GM18511 (cell line): Measurements from ENCODE around the gene TNFRSF11A.

Source experiments
- ATAC-seq: cut with Tn5 transposase; IDR thresholded peaks from one replicate; pipeline ENCODE4 v1.9.1; 2021; ENCODE audit warnings: mild to moderate bottlenecking, moderate library complexity; ENCODE audit not compliant: unreplicated experiment

TNFRSF11A gene

GRCh38 chr18:62324181-62324828, 805 bp upstream of the TNFRSF11A start:
- no peak for ATAC-seq

GRCh38 chr18:62325806-62326645, 916 bp downstream of the TNFRSF11A start:
- ATAC-seq = peak; percentile 32

DNA sequence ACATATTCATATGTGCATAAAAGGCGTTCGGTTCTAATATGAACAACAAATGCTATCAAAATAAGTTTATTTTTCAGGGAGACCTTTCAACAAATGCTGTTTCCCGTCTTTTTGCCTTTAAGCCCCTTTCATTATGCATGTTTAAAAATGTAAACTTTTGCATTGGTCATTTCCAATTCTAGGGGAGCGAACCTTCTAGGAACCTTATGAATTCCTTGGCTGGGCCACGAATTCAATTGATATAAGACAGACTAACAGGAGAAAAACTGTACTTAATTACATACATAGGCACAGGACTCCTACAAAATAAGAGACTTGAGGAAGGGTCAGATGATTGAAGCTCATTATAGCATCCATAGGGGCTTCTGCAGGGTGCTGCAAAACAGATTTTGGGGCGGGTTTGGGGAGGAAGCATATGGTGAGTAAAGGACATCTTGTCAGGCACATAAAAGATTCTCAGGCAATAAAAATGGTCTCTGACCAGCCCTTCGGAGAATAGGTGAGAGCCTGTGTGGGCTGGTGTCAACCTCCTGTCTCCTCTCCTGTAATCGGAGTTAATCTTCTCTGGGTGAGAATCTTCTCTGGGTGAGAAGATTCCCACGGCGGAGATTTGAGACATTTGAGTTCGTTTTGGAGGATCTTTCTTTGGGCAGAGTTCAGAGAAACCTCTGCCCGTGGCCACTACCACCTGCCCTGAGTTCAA, 1.7 kb downstream of the TNFRSF11A start:
- ATAC-seq = no peak

DNA sequence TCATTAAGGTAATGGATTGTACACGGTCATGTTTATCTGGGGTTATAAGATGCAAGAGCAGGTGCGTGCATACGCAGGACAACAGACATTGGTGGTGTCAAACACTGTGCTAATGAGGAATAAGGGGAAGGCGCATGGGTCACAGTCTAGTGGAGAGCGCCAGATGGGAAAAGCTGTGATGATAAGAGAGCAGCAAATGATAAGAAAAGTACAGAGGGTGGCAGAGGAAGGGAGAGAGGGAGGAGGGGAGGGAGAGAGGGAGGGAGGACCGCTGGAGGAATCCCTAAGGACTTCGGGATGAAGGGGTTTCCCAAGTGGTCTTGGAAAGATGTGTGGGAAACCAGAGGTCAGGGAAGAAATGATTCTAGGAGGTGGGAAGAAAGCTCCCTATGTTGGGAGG, 2.9 kb downstream of the TNFRSF11A start:
- ATAC-seq = no peak

GRCh38 chr18:62328586-62329525, 3.7 kb downstream of the TNFRSF11A start:
- ATAC-seq = no peak

GRCh38 chr18:62329691-62330454, 4.8 kb downstream of the TNFRSF11A start:
- no peak for ATAC-seq

DNA sequence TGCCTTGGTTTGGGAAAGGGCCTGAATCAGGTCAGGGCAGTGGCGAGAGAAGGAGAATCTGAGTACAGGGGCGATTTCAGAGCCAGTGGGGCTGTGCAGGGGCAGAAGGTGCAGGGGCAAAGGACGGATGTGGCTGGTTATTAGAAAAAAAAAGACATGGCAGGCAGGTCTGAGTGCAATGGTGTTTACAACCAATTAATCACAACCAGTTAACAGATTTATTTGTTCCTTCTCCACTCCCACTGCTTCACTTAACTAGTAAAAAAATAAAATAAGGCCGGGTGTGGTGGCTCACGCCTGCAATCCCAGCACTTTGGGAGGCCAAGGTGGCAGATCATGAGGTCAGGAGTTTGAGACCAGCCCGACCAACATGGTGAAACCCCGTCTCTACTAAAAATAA, 5.5 kb downstream of the TNFRSF11A start:
- no peak for ATAC-seq

DNA sequence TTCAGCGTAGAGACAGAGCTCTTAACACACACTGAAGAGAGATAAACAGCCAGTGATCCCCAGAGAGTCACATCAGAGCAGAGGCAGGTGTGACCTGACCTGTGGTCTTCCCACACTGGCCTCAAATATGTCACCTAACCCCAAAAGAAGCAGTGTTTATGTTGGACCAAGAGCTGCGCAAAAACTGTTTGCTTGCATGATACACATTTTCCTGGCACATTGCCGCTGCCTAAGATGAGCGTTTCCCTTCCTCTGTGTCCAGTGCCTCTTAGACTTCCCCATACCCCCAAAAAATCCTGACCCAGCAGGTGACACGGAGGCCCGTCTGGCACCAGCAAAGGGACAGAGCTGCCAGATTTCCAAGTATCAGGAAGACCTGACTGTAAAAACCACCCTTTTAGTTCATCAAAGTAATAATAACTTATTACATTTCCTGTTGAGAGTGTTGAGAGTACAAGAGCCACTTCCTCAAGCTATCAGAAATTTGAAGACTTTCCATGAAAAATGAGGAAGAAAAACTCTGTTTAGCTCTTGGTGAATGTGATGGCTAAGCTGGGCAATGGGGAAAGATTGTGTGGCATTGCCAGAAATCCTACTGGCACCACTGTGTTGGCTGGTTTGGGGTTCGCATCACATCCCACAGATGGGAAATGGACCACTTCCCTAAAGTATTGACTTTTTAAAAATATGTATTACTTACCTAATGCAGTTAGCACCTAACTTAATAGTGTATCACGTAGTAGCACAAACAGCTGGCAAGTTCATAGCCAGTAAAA, 6.7 kb downstream of the TNFRSF11A start:
- peak; percentile 47 for ATAC-seq

DNA sequence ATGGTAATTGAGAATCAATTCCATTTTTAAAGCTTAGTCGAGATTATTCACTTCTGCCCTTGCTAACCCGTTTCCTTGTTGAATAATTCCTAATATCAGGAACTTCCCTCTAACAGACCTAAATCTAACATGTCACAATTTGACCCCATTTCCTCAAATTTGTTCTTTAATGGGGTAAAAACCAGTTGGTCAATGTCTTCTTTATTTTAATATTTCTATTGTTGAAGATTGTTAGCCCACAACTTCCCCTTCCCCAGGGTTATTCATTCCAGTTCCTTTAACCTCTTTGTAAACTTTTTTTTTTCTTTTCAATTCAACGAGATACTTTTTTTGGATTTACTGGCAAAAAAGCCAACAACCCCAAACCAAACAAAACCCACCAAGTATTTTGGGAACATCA, 7.3 kb downstream of the TNFRSF11A start:
- ATAC-seq = no peak

GRCh38 chr18:62332964-62333695, 8.0 kb downstream of the TNFRSF11A start:
- ATAC-seq = no peak

DNA sequence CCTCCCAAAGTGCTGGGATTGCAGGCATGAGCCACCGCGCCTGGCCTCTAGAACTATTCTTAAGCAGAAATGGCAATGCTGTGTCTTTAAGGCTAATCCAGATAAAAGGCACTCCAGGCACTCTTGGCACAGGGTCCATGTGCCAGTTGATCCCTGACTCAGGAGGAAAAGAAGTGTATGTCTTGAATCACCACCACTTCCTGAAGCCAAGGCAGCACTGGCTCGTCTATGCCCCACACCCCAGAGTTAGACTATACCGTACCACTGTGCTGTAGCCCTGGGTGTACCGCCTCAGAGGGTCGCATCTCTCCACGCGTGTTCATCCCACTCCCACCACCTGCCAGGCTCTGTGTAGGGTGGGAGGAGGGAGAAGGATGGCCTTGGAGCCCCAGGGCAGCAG, 9.0 kb downstream of the TNFRSF11A start:
- no peak for ATAC-seq

DNA sequence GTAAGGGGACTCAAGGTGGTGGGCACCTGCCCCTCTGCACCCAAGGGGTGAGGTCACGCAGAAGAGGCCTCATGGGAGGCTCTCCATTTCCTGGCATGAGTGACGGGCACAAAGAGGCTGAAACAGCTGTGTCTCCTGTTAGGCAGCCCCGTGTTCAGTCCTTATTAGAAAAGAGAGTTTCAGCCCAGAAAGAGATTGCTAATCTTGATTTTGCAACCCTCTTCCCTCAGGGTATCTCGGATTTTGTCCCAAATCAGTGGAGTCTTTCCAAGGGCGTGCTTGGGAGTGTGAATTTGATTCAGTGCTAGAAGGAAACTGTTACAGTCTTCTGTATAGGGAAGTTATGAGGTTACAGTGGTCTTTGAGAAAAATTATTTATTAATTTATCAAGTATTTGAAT, 10.4 kb downstream of the TNFRSF11A start:
- no peak for ATAC-seq

DNA sequence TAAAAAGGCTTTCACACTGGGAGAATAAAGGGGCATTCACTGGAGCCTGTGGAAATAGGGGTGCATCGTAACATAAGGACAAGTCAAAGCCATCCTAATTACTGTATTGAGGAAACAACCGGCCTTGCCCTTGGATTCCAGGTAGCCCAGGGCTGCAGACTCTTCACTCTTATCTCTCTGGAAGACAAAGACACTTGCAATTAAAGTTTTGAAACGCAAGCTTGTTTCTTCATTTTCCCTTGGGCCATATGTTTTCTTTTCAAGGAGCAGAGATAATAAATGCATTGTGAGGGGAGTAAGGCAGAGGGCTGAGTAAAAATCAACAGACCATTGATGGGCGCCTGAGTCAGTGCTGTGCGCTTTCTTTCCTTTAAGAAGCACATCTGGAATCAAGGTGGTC, 11.5 kb downstream of the TNFRSF11A start:
- ATAC-seq = no peak

DNA sequence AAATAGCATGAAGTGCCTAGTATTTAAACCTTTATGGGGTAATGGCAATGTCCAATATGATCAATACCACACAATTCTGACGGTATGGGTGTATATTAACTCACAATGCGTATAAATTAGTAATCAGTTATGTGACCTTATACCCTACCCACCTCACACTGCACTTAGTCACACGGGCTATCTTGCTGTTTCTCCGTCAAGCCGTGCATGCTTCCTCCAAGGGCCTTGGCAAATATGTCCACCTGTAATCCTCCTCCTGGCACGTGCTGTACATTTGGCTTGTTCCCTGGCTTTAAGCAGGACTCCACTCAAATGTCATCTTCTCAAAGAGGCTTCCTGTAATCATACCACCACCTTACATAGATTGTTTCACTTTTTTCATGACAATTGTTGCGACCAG, 12.2 kb downstream of the TNFRSF11A start:
- ATAC-seq = no peak

- ATAC-seq = peak; percentile 63
Measured at GRCh38 chr18:62338446-62339105, 13.5 kb downstream of the TNFRSF11A start.

DNA sequence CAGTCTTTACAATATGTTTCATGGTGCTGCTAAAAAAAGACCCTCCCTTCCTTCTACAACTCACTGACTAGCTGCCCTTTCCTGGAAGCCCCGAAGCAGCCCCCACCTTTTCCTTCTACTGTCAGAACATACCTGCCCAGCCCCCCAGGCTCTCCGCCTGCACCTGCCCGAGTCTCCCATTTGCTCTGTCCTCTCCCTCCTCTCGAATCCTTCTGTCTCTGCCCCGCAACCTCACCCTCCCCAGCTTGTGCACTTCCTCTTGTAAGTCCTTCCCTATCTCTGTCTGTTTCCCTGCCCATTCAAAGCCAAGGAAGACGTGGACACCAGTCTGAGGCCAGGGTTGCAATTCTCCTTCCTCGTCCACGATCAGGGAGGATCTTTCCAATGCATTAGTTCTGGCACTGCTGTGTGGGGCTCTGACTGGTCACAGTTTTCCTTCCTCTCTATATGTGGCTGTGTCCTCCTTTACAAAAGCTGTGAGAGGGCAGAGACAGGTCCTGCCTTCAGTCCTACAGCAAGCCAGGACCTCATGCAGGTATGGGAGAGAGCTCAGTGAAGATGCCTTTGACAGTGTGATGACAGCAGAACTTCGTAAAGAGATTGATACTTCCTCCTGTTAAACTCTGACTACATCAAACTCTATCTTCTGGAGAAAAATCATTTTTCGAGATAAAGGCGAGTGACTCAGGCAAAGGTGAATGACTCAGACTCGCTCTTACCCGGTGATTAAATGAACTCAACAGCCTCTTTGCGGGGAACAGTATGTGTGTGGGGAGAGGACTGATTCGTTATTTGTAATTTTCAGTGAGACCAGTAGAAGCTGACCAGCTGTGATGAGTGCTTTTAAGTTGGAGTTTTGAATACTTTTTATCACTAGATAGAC, 14.2 kb downstream of the TNFRSF11A start:
- ATAC-seq = no peak

DNA sequence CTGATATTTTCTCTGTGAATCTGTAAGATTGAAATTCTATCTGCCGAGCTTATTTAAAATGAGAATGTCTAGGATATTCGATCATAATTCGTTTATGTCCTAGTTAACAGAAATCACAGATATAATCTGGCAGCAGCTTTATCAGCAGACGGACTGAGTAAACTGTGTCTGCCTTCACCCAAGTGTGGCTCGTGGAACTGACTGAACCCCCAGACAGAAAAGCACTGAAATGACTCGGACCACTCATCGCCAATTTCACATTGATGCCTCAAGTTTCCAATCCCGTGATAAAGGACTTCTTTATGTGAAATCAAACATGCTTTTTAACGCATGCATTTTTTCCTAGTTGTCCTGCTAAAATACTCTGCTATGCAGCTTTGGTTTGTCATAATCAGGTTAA, 15.9 kb downstream of the TNFRSF11A start:
- no peak for ATAC-seq
